SK-N-SH (cell line): ENCODE results near the gene SDE2. TPM values are rescaled to one million over a fixed set of nuclear protein-coding genes. Genes with fewer than 3 reads are reported as not detected.

ENCODE experiments used
- CTCF ChIA-PET: fragments of 300-600, 350-600 bp; formaldehyde crosslinking; extraction: SDS; loops from one replicate; lab custom pipeline; 2021; lab: Yijun Ruan, JAX
- POLR2A ChIA-PET: fragments of 350-600 bp; sonication (Branson Sonifier 250); formaldehyde crosslinking; extraction: SDS; loops from one replicate; lab custom pipeline; 2020; ENCODE audit warnings: antibody characterized with exemption, inconsistent platforms; lab: Yijun Ruan, JAX
- DNase-seq: peaks from one replicate; pipeline ENCODE4 v3.0.0; 2012
- H2AFZ ChIP-seq: fragments of 200-600 bp; sonication (generic); 2 replicates; pipeline ENCODE4 v1.8.1; 2016; ENCODE audit warnings: antibody characterized with exemption, mild to moderate bottlenecking, low read depth
- H3F3A ChIP-seq: fragments of 200-600 bp; sonication (generic); replicated peaks from 2 replicates; pipeline ENCODE3; 2016; ENCODE audit warnings: antibody characterized with exemption, mild to moderate bottlenecking; ENCODE audit not compliant: insufficient read depth
- H3K27ac ChIP-seq, 2 experiments: fragments of 200-500 bp in 1 of 2; fragments of 200-600 bp in 1 of 2; sonication (Bioruptor generic) in 1 of 2; sonication (generic), shearing (Covaris generic) in 1 of 2; 2 replicates each; pipeline versions ENCODE4 v1.5.1 to v1.6.1; 2014 to 2016; ENCODE audit warnings: low read depth in 2 of 2, inconsistent platforms in 1 of 2, low read length in 1 of 2, mild to moderate bottlenecking in 1 of 2, mixed read lengths in 1 of 2
- H3K27me3 ChIP-seq: fragments of 200-600 bp; sonication (generic), shearing (Covaris generic); 2 replicates; pipeline ENCODE4 v1.6.1; 2016; ENCODE audit warnings: mixed run types; ENCODE audit not compliant: insufficient read depth
- H3K36me3 ChIP-seq, 2 experiments: fragments of 200-500 bp in 1 of 2; fragments of 200-600 bp in 1 of 2; sonication (Bioruptor generic) in 1 of 2; sonication (generic) in 1 of 2; replicated peaks in 1 of 2; 2 replicates each; pipeline versions ENCODE3 to v1.5.1; 2014 to 2016; ENCODE audit warnings: low read length in 1 of 2, mild to moderate bottlenecking in 1 of 2; ENCODE audit not compliant: insufficient read depth in 2 of 2, control insufficient read depth in 1 of 2
- H3K4me1 ChIP-seq, 2 experiments: fragments of 200-500 bp in 1 of 2; fragments of 200-600 bp in 1 of 2; sonication (Bioruptor generic) in 1 of 2; sonication (generic), shearing (Covaris generic) in 1 of 2; 2 replicates each; pipeline versions ENCODE4 v1.5.1 to v1.6.1; 2014 to 2016; ENCODE audit warnings: low read depth in 1 of 2, low read length in 1 of 2, mixed run types in 1 of 2; ENCODE audit not compliant: insufficient read depth in 2 of 2, control insufficient read depth in 1 of 2
- H3K4me2 ChIP-seq: fragments of 200-600 bp; sonication (generic), shearing (Covaris generic); 2 replicates; pipeline ENCODE4 v1.6.1; 2017; ENCODE audit warnings: mixed run types
- H3K4me3 ChIP-seq, 2 experiments: fragments of 200-500 bp in 1 of 2; fragments of 200-600 bp in 1 of 2; sonication (Bioruptor generic) in 1 of 2; sonication (generic), shearing (Covaris generic) in 1 of 2; 2 replicates each; pipeline versions ENCODE4 v1.5.1 to v1.8.1; 2014 to 2016; ENCODE audit warnings: low read depth in 2 of 2, inconsistent platforms in 1 of 2, low read length in 1 of 2, mild to moderate bottlenecking in 1 of 2, mixed read lengths in 1 of 2, moderate library complexity in 1 of 2
- H3K79me2 ChIP-seq: fragments of 200-600 bp; sonication (generic); 2 replicates; pipeline ENCODE4 v1.8.1; 2017; ENCODE audit warnings: mild to moderate bottlenecking; ENCODE audit not compliant: insufficient read depth
- H3K9ac ChIP-seq: fragments of 200-600 bp; sonication (generic); 2 replicates; pipeline ENCODE4 v1.6.1; 2017; ENCODE audit warnings: mixed run types
- H3K9me2 ChIP-seq: fragments of 200-600 bp; sonication (generic); 2 replicates; pipeline ENCODE4 v1.6.1; 2017; ENCODE audit warnings: mixed run types
- H3K9me3 ChIP-seq: fragments of 200-600 bp; sonication (generic); 2 replicates; pipeline ENCODE4 v1.6.1; 2017; ENCODE audit warnings: mixed run types, mild to moderate bottlenecking, moderate library complexity
- H4K20me1 ChIP-seq: fragments of 200-600 bp; sonication (generic); 2 replicates; pipeline ENCODE4 v1.6.1; 2017; ENCODE audit warnings: mild to moderate bottlenecking, mixed run types; ENCODE audit not compliant: insufficient read depth
- CHD2 ChIP-seq: fragments of 150-350 bp; IDR thresholded peaks from 2 replicates; pipeline ENCODE4 v1.6.1; 2018; ENCODE audit warnings: low read length; ENCODE audit not compliant: partially characterized antibody
- CTCF ChIP-seq: fragments of 200-600 bp; sonication (generic); IDR thresholded peaks from 2 replicates; pipeline ENCODE4 v1.6.1; 2017; ENCODE audit warnings: antibody characterized with exemption, mild to moderate bottlenecking, moderate library complexity
- FOXJ3 ChIP-seq: sonication (generic); formaldehyde crosslinking; IDR thresholded peaks from 2 replicates; pipeline ENCODE4 v1.5.1; 2020; ENCODE audit warnings: mild to moderate bottlenecking, missing genetic modification reagents
- GATA2 ChIP-seq: sonication (generic); formaldehyde crosslinking; IDR thresholded peaks from 2 replicates; pipeline ENCODE4 v1.5.0; 2020; ENCODE audit warnings: mild to moderate bottlenecking, missing genetic modification reagents
- PBX3 ChIP-seq: IDR thresholded peaks from 2 replicates; pipeline ENCODE4; 2012
- SMC3 ChIP-seq: IDR thresholded peaks from 2 replicates; pipeline ENCODE4 v1.6.1; 2012; ENCODE audit warnings: low read depth, low read length, improper control_type of control experiment
- USF1 ChIP-seq: IDR thresholded peaks from 2 replicates; pipeline ENCODE4 v1.4.0; 2012; ENCODE audit warnings: low read depth, borderline replicate concordance
- ZBTB33 ChIP-seq: IDR thresholded peaks from 2 replicates; pipeline ENCODE4 v1.4.0; 2012; ENCODE audit warnings: low read depth, borderline replicate concordance
- WGBS: methylation state at CpG from one replicate; pipeline ENCODE4 v1.1.6; 2017; ENCODE audit warnings: low lambda C conversion rate; 5-methylcytosine and 5-hydroxymethylcytosine counted together
- polyA plus RNA-seq, 3 experiments: library from polyadenylated mRNA; depleted of rRNA; stranded (reverse); fragments of >200 nt; gene quantifications; 2 replicates each; pipeline ENCODE4 v1.2.3, GENCODE V29; 2012

The SDE2 gene
- polyA plus RNA-seq, 1 of the 3 experiments (the other 2 are of a cell fraction): 10.1 TPM

GRCh38 chr1:225979421-225979820 lies 19.7 kb downstream of the SDE2 start:
- Histone ChIP-seq H4K20me1 (no peaks in the 10 kb centered on the region), H3F3A (peaks cover 8% of the 10 kb centered on the region), H3K27ac (no peak overlapping the region), H3K36me3 (peaks cover 38 to 51% of the 10 kb centered on the region in 2 experiments), H3K4me1 (no peaks in the 10 kb centered on the region; a peak in 1 of 4 replicates), H3K9ac (no peak overlapping the region), H3K27me3 (no peaks in the 10 kb centered on the region), H3K79me2 (no peaks in the 10 kb centered on the region), H3K9me2 (no peaks in the 10 kb centered on the region), H3K4me2 (no peak overlapping the region), H3K4me3 (no peak overlapping the region), H2AFZ (no peak overlapping the region), H3K9me3 (0 out of 2 replicates have a peak, but pooled peaks cover 16% of the 10 kb centered on the region)
- WGBS: 94% methylated on average over 1 of the region's 1 CpG
- ChIA-PET CTCF (interaction anchor here (1.0 to 4.3 kb wide), 5 partner anchors 8 to 504 kb away, joined by 3 to 51 read pairs (median 7); no protein-coding TSS in a partner anchor), POLR2A (interaction anchor here (1.2 kb wide), 1 partner anchor 82 kb away, joined by 3 read pairs; no protein-coding TSS in a partner anchor)
- no peak for TF ChIP-seq GATA2 (CRISPR knock-in tag)
- TF ChIP-seq PBX3: no peak
- TF ChIP-seq CHD2: no peak
- no peak for TF ChIP-seq SMC3
- TF ChIP-seq USF1: no peak
- TF ChIP-seq ZBTB33: no peak
- TF ChIP-seq CTCF: no peak
- no peak for TF ChIP-seq FOXJ3 (CRISPR knock-in tag)
- no peak for DNase-seq
